ENCODE data around the gene TMC6.
"Not testable (repeated sequence)": the region's sequence is repeated elsewhere in the genome, so short reads cannot be mapped to it uniquely, and the experiment has no call there.

The TMC6 gene

GRCh38 chr17:78159575-78160158, 31.1 kb upstream of the TMC6 start:
- DNase-seq (ENCODE audit: low read depth), result no peak

DNA sequence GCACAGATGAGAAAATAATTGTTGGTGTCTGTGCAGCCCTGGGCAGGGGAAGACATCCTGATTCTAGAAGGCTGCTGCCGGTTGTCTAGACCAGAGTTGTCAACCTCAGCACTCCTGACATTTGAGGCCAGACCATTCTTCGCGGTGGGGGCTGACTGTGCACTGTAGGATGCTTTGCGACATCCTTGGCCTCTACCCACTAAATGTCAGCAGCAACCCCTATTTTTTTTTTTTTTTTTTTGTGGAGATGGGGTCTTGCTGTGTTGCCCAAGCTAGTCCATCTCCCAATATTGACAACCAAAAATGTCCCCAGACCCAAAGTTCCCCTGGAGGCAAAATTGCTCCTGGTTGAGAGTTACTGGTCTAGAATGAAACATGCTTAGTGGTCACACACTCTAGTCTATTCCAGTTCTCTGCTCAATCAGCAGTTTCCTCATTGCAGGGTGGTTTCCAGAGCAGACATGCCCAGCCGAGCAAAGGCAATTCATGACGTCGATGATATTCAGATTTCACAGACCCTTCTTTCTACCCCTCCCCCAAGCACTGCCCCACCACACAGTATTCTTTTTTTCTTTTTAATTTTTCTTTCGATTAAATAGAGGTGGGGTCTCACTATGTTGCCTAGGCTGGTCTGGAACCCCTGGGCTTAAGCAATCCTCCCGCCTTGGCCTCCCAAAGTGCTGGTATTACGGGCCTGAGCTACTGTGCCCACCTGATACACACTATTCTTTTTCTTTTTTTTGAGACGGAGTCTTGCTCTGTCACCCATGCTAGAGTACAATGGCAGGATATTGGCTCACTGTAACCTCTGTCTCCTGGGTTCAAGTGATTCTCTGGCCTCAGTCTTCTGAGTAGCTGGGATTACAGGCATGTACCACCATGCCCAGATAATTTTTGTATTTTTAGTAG, 26.6 kb upstream of the TMC6 start:
- DNase-seq (ENCODE audit: low read depth), result no peak

DNA sequence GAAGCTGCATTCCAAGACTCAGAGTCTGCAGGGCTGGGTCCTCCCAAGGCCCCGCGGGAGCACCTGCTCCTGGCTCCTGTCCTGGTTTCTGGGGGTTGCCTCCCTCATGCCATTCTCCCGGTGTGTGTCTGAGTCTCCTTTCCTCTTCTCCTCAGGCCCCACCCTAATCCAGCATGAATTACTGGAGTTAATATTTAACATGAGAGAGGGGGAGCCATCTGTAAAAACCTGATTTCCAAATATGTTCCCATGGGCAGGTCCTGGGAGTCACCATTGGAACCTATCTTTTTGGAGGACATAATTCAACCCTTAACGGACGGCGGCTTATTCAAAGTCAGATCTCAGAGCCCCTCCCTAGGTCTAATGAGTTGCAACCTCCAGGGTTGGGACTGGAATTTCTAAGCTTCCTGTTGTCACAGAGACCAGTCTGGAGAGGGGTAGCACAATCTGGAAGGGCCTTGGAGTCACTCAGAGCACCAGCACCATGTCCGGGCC, 23.0 kb upstream of the TMC6 start:
- no peak for DNase-seq (ENCODE audit: low read depth)

GRCh38 chr17:78148286-78149016, 19.9 kb upstream of the TMC6 start:
- no peak for DNase-seq (ENCODE audit: low read depth)

DNA sequence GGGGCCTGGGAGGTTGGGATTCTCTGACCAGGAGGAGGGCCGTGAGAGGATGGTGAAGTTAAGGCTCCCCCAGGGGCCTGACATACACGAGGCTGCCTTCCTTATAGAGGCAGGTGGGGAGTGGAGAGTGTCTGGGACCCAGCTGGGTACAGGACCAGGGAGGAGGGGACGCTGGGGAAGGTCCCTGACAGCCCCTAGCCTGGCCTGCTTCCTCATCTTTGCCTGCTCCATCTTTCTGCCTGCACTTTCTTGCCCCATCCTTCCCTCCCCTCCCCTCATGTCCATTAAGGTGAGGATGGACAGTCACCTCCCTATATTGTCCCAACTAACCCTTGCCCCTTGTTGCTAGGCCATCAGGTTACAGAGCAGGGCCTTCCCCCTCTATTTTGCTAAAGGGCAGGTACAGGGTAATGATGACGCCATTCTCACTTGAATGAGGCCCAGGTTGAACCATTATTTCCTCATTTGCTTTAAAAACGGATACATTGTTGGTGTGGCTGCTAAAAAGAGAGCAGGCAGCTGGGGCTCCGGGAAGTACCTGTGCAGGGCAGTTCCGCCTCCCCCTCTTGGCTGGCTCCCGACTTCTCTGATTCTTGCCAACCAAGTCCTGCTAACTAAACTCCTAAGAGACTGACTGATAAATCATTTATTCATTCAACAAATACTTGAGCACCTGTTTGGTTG, 18.9 kb upstream of the TMC6 start:
- no peak for DNase-seq (ENCODE audit: low read depth)

GRCh38 chr17:78146881-78147280, 18.3 kb upstream of the TMC6 start:
- DNase-seq (ENCODE audit: low read depth), result no peak

GRCh38 chr17:78146471-78146869, 17.9 kb upstream of the TMC6 start:
- DNase-seq (ENCODE audit: low read depth), result no peak

GRCh38 chr17:78144736-78145641, 16.4 kb upstream of the TMC6 start:
- DNase-seq (ENCODE audit: low read depth), result no peak

- DNase-seq (ENCODE audit: low read depth), result no peak
Measured at GRCh38 chr17:78144147-78144719, 15.7 kb upstream of the TMC6 start.

GRCh38 chr17:78143214-78144146, 14.9 kb upstream of the TMC6 start:
- no peak for DNase-seq (ENCODE audit: low read depth)

- no peak for DNase-seq (ENCODE audit: low read depth)
Measured at GRCh38 chr17:78142119-78142861, 13.7 kb upstream of the TMC6 start.

DNA sequence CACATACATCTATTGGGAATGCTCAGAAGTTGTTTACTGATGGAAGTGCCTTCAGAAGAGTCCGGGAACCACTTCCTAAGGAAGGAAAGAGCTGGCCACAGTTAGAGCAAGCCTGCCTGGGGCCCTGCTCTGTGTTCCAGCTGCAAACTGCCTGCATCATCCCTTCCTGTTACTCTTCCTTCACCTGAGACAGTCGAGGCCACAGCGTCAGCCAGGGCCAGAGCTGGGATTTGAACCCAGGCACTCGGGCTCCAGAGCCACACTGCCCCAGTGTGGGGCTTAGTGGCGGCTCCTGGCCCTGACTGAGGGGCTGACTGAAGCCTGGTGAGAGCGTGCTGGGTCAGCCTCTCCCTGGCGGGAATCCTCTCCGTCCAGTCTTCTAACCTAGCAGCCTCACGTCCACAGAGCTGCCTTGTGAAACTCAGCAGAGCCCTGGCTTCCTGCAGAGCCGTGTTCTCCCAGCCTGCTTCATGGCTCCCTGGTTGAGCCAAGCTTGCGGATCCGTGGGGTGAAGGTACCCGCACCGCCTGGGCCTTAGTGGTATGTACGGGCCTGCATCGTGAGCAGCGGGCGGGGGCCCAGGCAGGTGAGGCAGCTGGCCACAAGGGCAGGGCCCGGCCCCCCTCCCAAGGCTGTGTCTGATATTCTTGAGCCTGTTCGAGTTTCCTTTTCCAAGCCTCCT, 13.0 kb upstream of the TMC6 start:
- DNase-seq (ENCODE audit: low read depth), result no peak

DNA sequence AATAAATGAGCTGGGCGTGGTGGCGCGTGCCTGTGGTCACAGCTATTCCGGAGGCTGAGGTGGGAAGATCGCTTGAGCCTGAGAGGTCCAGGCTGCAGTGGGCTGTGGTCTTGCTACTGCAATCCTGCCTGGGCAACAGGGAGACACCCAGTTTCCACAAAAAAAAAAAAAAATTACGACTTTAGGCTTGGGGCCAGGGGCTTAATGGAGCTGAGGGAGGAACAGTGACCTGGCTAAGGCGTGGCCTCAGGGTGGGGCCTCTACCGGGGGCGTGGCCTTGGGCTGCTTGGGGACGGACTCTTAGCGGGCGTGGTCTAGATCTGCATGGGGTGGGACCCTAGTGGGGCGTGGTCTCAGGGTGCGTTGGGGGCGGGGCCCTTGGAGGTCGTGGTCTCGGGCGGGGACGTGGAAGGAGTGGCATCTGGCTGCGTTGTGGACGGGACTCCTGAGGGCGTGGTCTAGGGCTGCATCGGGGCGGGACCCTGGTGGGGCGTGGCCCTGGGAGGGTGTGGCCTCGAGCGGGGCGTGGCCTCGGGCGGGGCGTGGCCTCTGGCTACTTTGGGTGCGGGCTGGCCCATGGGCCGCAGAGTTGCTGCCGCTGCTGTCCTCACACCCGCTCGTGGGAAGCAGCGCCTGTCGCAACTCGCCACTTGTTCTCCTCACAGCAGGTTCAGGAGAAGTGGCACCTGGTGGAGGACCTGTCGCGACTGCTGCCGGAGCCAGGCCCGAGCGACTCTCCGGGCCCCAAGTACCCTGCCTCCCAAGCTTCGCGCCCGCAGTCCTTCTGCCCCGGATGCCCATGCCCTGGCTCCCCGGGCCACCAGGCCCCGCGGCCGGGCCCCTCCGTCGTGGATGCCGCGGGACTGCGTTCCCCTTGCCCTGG, 11.9 kb upstream of the TMC6 start:
- peak; percentile 92 for DNase-seq (ENCODE audit: low read depth)

DNA sequence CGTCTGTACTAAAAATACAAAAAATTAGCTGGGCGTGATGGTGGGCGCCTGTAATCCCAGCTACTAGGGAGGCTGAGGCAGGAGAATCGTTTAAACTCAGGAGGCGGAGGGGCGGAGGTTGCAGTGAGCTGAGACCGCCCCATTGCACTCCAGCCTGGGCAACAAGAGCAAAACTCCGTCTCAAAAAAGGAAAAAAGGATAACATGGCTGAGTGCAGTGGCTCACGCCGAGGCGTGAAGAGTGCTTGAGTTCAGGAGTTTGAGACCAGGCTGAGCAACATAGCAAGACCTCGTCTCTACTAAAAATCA, 11.3 kb upstream of the TMC6 start:
- DNase-seq (ENCODE audit: low read depth), result not testable (repeated sequence)

DNA sequence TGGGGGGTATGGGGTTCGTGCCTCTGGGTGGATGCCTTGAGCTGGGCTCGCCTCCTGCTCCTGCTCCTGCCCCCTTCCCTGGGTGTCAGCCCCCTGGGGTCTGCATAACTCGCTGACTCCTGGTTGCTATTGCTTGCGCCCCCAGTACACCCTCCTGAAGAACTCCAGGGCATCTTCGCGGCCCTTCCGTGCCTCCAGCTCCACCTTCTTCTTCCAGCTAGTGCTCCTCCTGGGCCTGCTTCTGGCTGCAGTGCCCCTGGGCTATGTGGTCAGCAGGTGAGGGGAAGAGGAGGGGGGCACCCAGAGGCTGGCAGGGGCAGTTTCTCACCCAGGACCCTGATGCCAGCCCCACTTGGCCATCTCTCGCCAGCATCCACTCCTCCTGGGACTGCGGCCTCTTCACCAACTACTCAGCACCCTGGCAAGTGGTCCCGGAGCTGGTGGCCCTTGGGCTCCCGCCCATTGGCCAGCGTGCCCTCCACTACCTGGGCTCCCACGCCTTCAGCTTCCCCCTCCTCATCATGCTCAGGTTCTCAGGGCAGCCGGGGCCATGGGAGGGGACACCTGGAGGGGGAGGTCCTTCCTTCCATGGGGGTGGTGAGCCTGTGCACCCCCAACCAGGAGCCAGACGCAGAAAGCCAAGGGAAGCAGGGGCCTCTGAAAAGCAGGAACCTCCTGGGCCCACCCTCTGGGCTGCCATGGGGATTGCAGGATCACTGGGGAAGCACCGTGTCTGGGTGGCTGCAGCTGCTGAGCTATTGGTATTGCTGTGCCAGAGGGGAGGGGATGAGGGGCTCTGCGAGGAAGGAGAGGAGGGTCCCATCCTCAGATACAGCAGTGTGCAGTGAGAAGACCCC, 9.9 kb upstream of the TMC6 start:
- DNase-seq (ENCODE audit: low read depth), result no peak

- no peak for DNase-seq (ENCODE audit: low read depth)
Measured at GRCh38 chr17:78137392-78138203, 9.0 kb upstream of the TMC6 start.

Data from activated T-cell treated with anti-CD3 and anti-CD28 coated beads for 24 hours (primary cell).